OCI-LY7 (cell line): Measurements from ENCODE around the gene AXIN2. TPM values are rescaled to one million over a fixed set of nuclear protein-coding genes. Genes with fewer than 3 reads are reported as not detected.

Source experiments
- BruUV-seq: library from RNA; stranded (reverse); fragments of 400-500 nt; replicated peaks from 2 replicates; lab custom pipeline; 2021; lab: Mats Ljungman, UMichigan
- CTCF ChIA-PET: fragments of 300-600 bp; sonication (Branson Sonifier 250); formaldehyde crosslinking; loops from one replicate; lab custom pipeline; 2022; ENCODE audit warnings: antibody characterized with exemption; ENCODE audit not compliant: unreplicated experiment; lab: Charles Lee
- POLR2A ChIA-PET: fragments of 300-600 bp; sonication (Branson Sonifier 250); formaldehyde crosslinking; loops from one replicate; lab custom pipeline; 2022; ENCODE audit warnings: antibody characterized with exemption; lab: Charles Lee
- DNase-seq: peaks from one replicate; pipeline ENCODE4 v3.0.0-alpha.2; 2015; ENCODE audit warnings: low spot score
- H2AFZ ChIP-seq: fragments of 200-600 bp; sonication (generic), shearing (Covaris generic); 2 replicates; pipeline ENCODE4 v1.6.1; 2014; ENCODE audit warnings: mild to moderate bottlenecking, antibody characterized with exemption, low read length, moderate library complexity
- H3K27ac ChIP-seq: fragments of 200-600 bp; sonication (generic); 2 replicates; pipeline ENCODE4 v1.5.1; 2014; ENCODE audit warnings: mixed run types, low read depth, mild to moderate bottlenecking, moderate library complexity, low read length, inconsistent platforms; ENCODE audit not compliant: poor library complexity, severe bottlenecking
- H3K36me3 ChIP-seq: fragments of 200-600 bp; sonication (generic); 2 replicates; pipeline ENCODE4 v1.6.1; 2014; ENCODE audit warnings: mild to moderate bottlenecking, antibody characterized with exemption, low read length, moderate library complexity, mixed read lengths; ENCODE audit not compliant: insufficient read depth
- H3K4me1 ChIP-seq: fragments of 200-600 bp; sonication (generic); 2 replicates; pipeline ENCODE4 v1.5.1; 2014; ENCODE audit warnings: mild to moderate bottlenecking, low read length; ENCODE audit not compliant: insufficient read depth, poor library complexity, severe bottlenecking
- H3K4me2 ChIP-seq: fragments of 200-600 bp; sonication (generic); 2 replicates; pipeline ENCODE4 v1.6.1; 2014; ENCODE audit warnings: mild to moderate bottlenecking, low read length
- H3K4me3 ChIP-seq: fragments of 200-600 bp; sonication (generic); 2 replicates; pipeline ENCODE4 v1.5.1; 2014; ENCODE audit warnings: mild to moderate bottlenecking, low read depth, low read length; ENCODE audit not compliant: poor library complexity, severe bottlenecking
- H3K79me2 ChIP-seq: fragments of 200-600 bp; sonication (generic); 2 replicates; pipeline ENCODE4 v1.6.1; 2016; ENCODE audit warnings: low read depth, mild to moderate bottlenecking, low read length, moderate library complexity, mixed read lengths; ENCODE audit not compliant: insufficient read depth
- H3K9me2 ChIP-seq: fragments of 200-600 bp; sonication (generic); 2 replicates; pipeline ENCODE4 v1.6.1; 2016; ENCODE audit warnings: mild to moderate bottlenecking, low read length, mixed read lengths; ENCODE audit not compliant: insufficient read depth
- H3K9me3 ChIP-seq: fragments of 200-600 bp; sonication (generic); 2 replicates; pipeline ENCODE4 v1.6.1; 2014; ENCODE audit warnings: mild to moderate bottlenecking, mixed run types, low read length, mixed read lengths
- H4K20me1 ChIP-seq: fragments of 200-600 bp; sonication (generic); 2 replicates; pipeline ENCODE4 v1.6.1; 2014; ENCODE audit warnings: mild to moderate bottlenecking, antibody characterized with exemption, low read length, moderate library complexity, mixed read lengths; ENCODE audit not compliant: insufficient read depth
- EZH2phosphoT487 ChIP-seq: fragments of 200-600 bp; sonication (generic); IDR thresholded peaks from 2 replicates; pipeline ENCODE4 v1.6.1; 2018; ENCODE audit warnings: low read depth, borderline replicate concordance, mild to moderate bottlenecking, mixed run types, antibody characterized with exemption, low read length, moderate library complexity, mixed read lengths
- intact Hi-C: fragments of 100-400 bp; cut with micrococcal nuclease; formaldehyde crosslinking; loops from one replicate; pipeline ENCODE4 v1.10.0; 2022; ENCODE audit not compliant: unreplicated experiment
- total RNA-seq, 2 experiments: library from RNA; depleted of rRNA in 1 of 2; stranded (reverse); fragments of >200 nt in 1 of 2; shearing (Covaris generic) in 1 of 2; gene quantifications; 2 replicates each; pipeline ENCODE4 v1.2.3, GENCODE V29; 2014 to 2022
- TF ChIP-seq, protein P1 (sequence below): fragments of 200-600 bp; sonication (generic); conservative IDR thresholded peaks from 2 replicates; pipeline ENCODE4 v1.5.1; 2014; ENCODE audit warnings: mild to moderate bottlenecking, antibody characterized with exemption, low read length, moderate library complexity, mixed read lengths

Gene AXIN2
- total RNA-seq, 2 experiments from 2014 or later: 8.5 TPM

GRCh38 chr17:65535777-65536572, 25.5 kb downstream of the AXIN2 start:
- Histone ChIP-seq H3K9me2 (no peaks in the 10 kb centered on the region), H3K36me3 (peaks cover 38% of the 10 kb centered on the region; the same call in 1 of the 2 replicates), H3K4me1 (no peaks in the 10 kb centered on the region), H3K79me2 (no peaks in the 10 kb centered on the region), H3K4me2 (no peak overlapping the region), H4K20me1 (no peaks in the 10 kb centered on the region), H3K4me3 (no peak overlapping the region), H2AFZ (no peak overlapping the region), H3K27ac (no peak overlapping the region), H3K9me3 (no peaks in the 10 kb centered on the region)
- ChIA-PET CTCF (no interaction called here), POLR2A (no interaction called here)
- TF ChIP-seq, protein P1, sequence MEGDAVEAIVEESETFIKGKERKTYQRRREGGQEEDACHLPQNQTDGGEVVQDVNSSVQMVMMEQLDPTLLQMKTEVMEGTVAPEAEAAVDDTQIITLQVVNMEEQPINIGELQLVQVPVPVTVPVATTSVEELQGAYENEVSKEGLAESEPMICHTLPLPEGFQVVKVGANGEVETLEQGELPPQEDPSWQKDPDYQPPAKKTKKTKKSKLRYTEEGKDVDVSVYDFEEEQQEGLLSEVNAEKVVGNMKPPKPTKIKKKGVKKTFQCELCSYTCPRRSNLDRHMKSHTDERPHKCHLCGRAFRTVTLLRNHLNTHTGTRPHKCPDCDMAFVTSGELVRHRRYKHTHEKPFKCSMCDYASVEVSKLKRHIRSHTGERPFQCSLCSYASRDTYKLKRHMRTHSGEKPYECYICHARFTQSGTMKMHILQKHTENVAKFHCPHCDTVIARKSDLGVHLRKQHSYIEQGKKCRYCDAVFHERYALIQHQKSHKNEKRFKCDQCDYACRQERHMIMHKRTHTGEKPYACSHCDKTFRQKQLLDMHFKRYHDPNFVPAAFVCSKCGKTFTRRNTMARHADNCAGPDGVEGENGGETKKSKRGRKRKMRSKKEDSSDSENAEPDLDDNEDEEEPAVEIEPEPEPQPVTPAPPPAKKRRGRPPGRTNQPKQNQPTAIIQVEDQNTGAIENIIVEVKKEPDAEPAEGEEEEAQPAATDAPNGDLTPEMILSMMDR: no peak
- no peak for TF ChIP-seq EZH2phosphoT487
- no peak for DNase-seq
- intact Hi-C loops: no loop called here
- no TSS peak for BruUV-seq

GRCh38 chr17:65533852-65534457, 27.5 kb downstream of the AXIN2 start:
- H4K20me1 ChIP-seq: no peaks in the 10 kb centered on the region
- POLR2A ChIA-PET: no interaction called here
- no peak for DNase-seq
- H3K9me3 ChIP-seq: no peaks in the 10 kb centered on the region
- H3K4me2 ChIP-seq: no peak overlapping the region
- H3K4me3 ChIP-seq: no peak overlapping the region
- H3K27ac ChIP-seq: no peak overlapping the region
- TF ChIP-seq EZH2phosphoT487: no peak
- TF ChIP-seq, protein P1: no peak
- BruUV-seq: no TSS peak
- H3K4me1 ChIP-seq: no peaks in the 10 kb centered on the region
- H3K9me2 ChIP-seq: no peaks in the 10 kb centered on the region
- no peaks in the 10 kb centered on the region for H3K79me2 ChIP-seq
- CTCF ChIA-PET: no interaction called here
- H3K36me3 ChIP-seq: peaks cover 38% of the 10 kb centered on the region; the same call in 1 of the 2 replicates
- intact Hi-C loops: no loop called here
- no peak overlapping the region for H2AFZ ChIP-seq
